ENCODE data around the gene ATP8A2.

GRCh38 chr13:25401958-25402357 is 30.2 kb downstream of the ATP8A2 start:
- TF ChIP-seq TEAD4 (IDR thresholded peaks at IDR 0.05; ENCODE audit: low read depth, low read length): no peak
- no peak for TF ChIP-seq POLR2A (IDR thresholded peaks at IDR 0.05; ENCODE audit: control extremely low read depth in 1 of 2, low read depth in 2 of 2, low read length in 2 of 2)
- no peak for TF ChIP-seq CTCF (IDR thresholded peaks at IDR 0.05; ENCODE audit: control extremely low read depth in 1 of 3, insufficient read depth in 1 of 3, low read depth in 1 of 3, low read length in 3 of 3)
- TF ChIP-seq PHF8 (conservative IDR thresholded peaks at IDR 0.05; ENCODE audit: low read depth, low read length): no peak
- no peak for TF ChIP-seq RFX5 (IDR thresholded peaks at IDR 0.05; ENCODE audit: borderline replicate concordance, low read depth, low read length)

All from H1 (cell line).